ENCODE data around the gene MSANTD1.

DNA sequence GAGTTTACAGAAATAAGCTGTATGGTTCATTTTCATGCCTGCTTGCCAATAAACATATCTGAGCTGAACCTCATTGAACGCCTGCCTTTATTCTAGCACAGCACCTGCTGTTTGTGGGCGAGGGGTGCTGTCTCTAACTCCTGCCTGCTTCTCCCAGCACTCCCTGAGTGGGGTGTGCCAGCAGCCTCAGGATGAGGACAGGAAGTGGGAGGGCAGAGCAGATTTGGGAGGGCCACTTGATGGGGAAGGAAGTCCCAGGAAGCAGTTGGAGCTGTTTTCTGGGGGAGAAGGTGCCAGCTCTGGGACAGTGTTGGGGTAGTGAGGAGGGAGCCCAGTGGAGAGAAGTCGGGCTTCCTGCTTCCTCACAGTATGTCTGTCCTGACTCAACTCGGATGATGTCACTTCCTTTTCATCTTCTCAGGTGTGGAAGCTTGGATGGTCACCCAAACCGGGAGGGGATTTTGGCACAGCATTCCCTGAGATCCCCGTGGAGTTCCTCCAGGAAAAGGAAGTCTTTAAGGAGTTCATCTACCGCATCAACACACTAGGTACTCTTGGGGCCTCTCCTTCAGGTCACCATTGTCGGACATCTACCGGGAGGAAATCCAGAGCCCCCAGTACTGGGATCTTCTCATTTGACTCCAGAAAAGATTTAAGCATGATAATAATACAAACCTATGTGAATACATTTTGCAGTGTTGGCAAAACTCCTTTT is 29.0 kb upstream of the MSANTD1 start:
- TF ChIP-seq, protein P1, sequence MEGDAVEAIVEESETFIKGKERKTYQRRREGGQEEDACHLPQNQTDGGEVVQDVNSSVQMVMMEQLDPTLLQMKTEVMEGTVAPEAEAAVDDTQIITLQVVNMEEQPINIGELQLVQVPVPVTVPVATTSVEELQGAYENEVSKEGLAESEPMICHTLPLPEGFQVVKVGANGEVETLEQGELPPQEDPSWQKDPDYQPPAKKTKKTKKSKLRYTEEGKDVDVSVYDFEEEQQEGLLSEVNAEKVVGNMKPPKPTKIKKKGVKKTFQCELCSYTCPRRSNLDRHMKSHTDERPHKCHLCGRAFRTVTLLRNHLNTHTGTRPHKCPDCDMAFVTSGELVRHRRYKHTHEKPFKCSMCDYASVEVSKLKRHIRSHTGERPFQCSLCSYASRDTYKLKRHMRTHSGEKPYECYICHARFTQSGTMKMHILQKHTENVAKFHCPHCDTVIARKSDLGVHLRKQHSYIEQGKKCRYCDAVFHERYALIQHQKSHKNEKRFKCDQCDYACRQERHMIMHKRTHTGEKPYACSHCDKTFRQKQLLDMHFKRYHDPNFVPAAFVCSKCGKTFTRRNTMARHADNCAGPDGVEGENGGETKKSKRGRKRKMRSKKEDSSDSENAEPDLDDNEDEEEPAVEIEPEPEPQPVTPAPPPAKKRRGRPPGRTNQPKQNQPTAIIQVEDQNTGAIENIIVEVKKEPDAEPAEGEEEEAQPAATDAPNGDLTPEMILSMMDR (IDR thresholded peaks at IDR 0.05), result no peak
- no peak for TF ChIP-seq EZH2 (IDR thresholded peaks at IDR 0.05; ENCODE audit: borderline replicate concordance, insufficient read depth, low read depth, low read length, poor library complexity, severe bottlenecking)

Data from B cell (primary cell).